K562 (cell line): ENCODE results near the gene LAMB3. TPM values are rescaled to one million over a fixed set of nuclear protein-coding genes. Genes with fewer than 3 reads are reported as not detected.

Experiments
- C11orf30 ChIP-seq: fragments of 450-650 bp; IDR thresholded peaks from 2 replicates; pipeline ENCODE4 v1.6.1; 2016; ENCODE audit warnings: low read depth, mild to moderate bottlenecking
- CBX5 ChIP-seq: IDR thresholded peaks from 2 replicates; pipeline ENCODE4 v1.6.1; 2014; ENCODE audit warnings: low read depth, borderline replicate concordance
- CTCFL ChIP-seq: IDR thresholded peaks from 2 replicates; pipeline ENCODE4 v1.6.1; 2011; ENCODE audit warnings: borderline replicate concordance, low read depth, mild to moderate bottlenecking, moderate library complexity, low read length; ENCODE audit not compliant: insufficient read depth, poor library complexity, severe bottlenecking
- HINFP ChIP-seq: fragments of 450-650 bp; conservative IDR thresholded peaks from 2 replicates; pipeline ENCODE4 v1.6.1; 2016; ENCODE audit warnings: missing genetic modification characterization, low read depth, mild to moderate bottlenecking, control low read depth, missing compliant biosample characterization
- HMGXB4 ChIP-seq: sonication (generic); formaldehyde crosslinking; IDR thresholded peaks from 2 replicates; pipeline ENCODE4 v1.8.1; 2023; ENCODE audit warnings: mild to moderate bottlenecking, missing genetic modification reagents
- POLR2AphosphoS5 ChIP-seq: IDR thresholded peaks from 2 replicates; pipeline ENCODE4 v1.6.1; 2011; ENCODE audit warnings: mild to moderate bottlenecking, low read depth, low read length, moderate library complexity; ENCODE audit not compliant: control insufficient read depth, insufficient read depth
- PURB ChIP-seq: sonication (generic); formaldehyde crosslinking; IDR thresholded peaks from 2 replicates; pipeline ENCODE4 v1.9.0; 2021; ENCODE audit warnings: low read depth, mild to moderate bottlenecking, missing genetic modification reagents
- SFPQ ChIP-seq: fragments of 200-400 bp; formaldehyde crosslinking; IDR thresholded peaks from 2 replicates; pipeline ENCODE4 v1.6.1; 2017; ENCODE audit warnings: mild to moderate bottlenecking, low read depth, low read length, moderate library complexity
- SP1 ChIP-seq: sonication (generic); formaldehyde crosslinking; IDR thresholded peaks from 2 replicates; pipeline ENCODE4 v1.8.1; 2022; ENCODE audit warnings: mild to moderate bottlenecking, missing genetic modification reagents
- TEAD4 ChIP-seq, 2 experiments: sonication (generic) in 1 of 2; formaldehyde crosslinking in 1 of 2; IDR thresholded peaks; 2 replicates each; pipeline versions ENCODE4 v1.6.1 to v1.8.0; 2012 to 2022; ENCODE audit warnings: borderline replicate concordance in 1 of 2, inconsistent platforms in 1 of 2, low read length in 1 of 2, mild to moderate bottlenecking in 1 of 2, missing genetic modification reagents in 1 of 2
- THRB ChIP-seq: fragments of 450-650 bp; formaldehyde crosslinking; conservative IDR thresholded peaks from 2 replicates; pipeline ENCODE4 v1.4.0; 2022; ENCODE audit warnings: mild to moderate bottlenecking, missing genetic modification characterization
- ZNF668 ChIP-seq: fragments of 250-450 bp; sonication (Bioruptor Pico); IDR thresholded peaks from 2 replicates; pipeline ENCODE4 v1.8.0; 2022; ENCODE audit warnings: mild to moderate bottlenecking, inconsistent platforms
- polyA plus RNA-seq, 8 experiments: library from polyadenylated mRNA; depleted of rRNA in 4 of 8; stranded (reverse) in 5 of 8; unstranded in 3 of 8; fragments of >200 nt; fragmentation: Nextera tagmentation in 2 of 8; fragmentation: Illumina TruSeq in 1 of 8; extraction: Ambion mirVana in 2 of 8; extraction: Trizol in 1 of 8; gene quantifications; 2 replicates each; pipeline versions ENCODE4 v1.2.1 to v1.2.3, GENCODE V29; 2011 to 2014; ENCODE audit warnings: inconsistent platforms in 1 of 8, missing spikeins in 1 of 8
- total RNA-seq, 7 experiments: library from RNA; depleted of rRNA in 6 of 7; stranded (reverse); fragments of >200 nt in 6 of 7; fragmentation: Illumina TruSeq in 2 of 7; extraction: Trizol in 2 of 7; gene quantifications; 2 replicates each; pipeline versions ENCODE4 v1.2.1 to v1.2.3, GENCODE V29; 2011 to 2021; ENCODE audit warnings: low replicate concordance in 1 of 7

LAMB3 gene
- total and polyA plus RNA-seq, 9 of the 15 experiments (the other 6 are each of a cell fraction or from before 2014, with no cell fraction given) = 0.08 to 1.3 (median 0.91) TPM

GRCh38 chr1:209648931-209649776 is 3.1 kb downstream of the LAMB3 start (continued):
- TF ChIP-seq HMGXB4 (CRISPR knock-in tag) (no peak), POLR2AphosphoS5 (no peak), CTCFL (no peak), TEAD4 (IDR thresholded peaks at IDR 0.05; ENCODE audit: low read length) (peak; percentile 61), TEAD4 (CRISPR knock-in tag; IDR thresholded peaks at IDR 0.05; ENCODE audit: borderline replicate concordance) (no peak), CBX5 (no peak), HINFP (tag) (no peak), SFPQ (no peak), ZNF668 (CRISPR knock-in tag) (no peak), SP1 (CRISPR knock-in tag) (no peak), THRB (CRISPR knock-in tag) (no peak), PURB (no peak), C11orf30 (peak; percentile 20; the same call in 1 of the 2 replicates)
